Limb (tissue), 2 donors: ENCODE results near the gene BPTF.
"Not testable (repeated sequence)": the region's sequence is repeated elsewhere in the genome, so short reads cannot be mapped to it uniquely, and the experiment has no call there.

Experiments used
- DNase-seq, 2 donors: peaks; one replicate each; pipeline ENCODE4 v3.0.0-alpha.2; 2016; ENCODE audit errors: extremely low spot score in 2 of 2

Gene BPTF

GRCh38 chr17:67891481-67892119 is 66.3 kb downstream of the BPTF start:
- DNase-seq: no peak

GRCh38 chr17:67902511-67903231 is 77.4 kb downstream of the BPTF start:
- DNase-seq: peak in 1 of 2 donors; percentile 29

- DNase-seq: not testable (repeated sequence)
These were observed 80.0 kb downstream of the BPTF start for GRCh38 chr17:67905298-67905697.

GRCh38 chr17:67910117-67910803 is 85.0 kb downstream of the BPTF start:
- not testable (repeated sequence) for DNase-seq

GRCh38 chr17:67911059-67911782 is 85.9 kb downstream of the BPTF start:
- DNase-seq: no peak

- DNase-seq: no peak
These were observed 86.8 kb downstream of the BPTF start for GRCh38 chr17:67912088-67912487.

GRCh38 chr17:67912656-67913055 is 87.4 kb downstream of the BPTF start:
- no peak for DNase-seq

GRCh38 chr17:67920212-67920611 is 94.9 kb downstream of the BPTF start:
- DNase-seq: no peak

- DNase-seq: no peak
These were observed 97.2 kb downstream of the BPTF start for GRCh38 chr17:67922503-67922902.

- not testable (repeated sequence) for DNase-seq
These were observed 103.5 kb downstream of the BPTF start for GRCh38 chr17:67928842-67929241.

GRCh38 chr17:67931227-67931626 is 105.9 kb downstream of the BPTF start:
- no peak for DNase-seq

GRCh38 chr17:67942810-67943209 is 117.5 kb downstream of the BPTF start:
- DNase-seq: no peak

- DNase-seq: no peak
These were observed 118.7 kb downstream of the BPTF start for GRCh38 chr17:67944035-67944434.

GRCh38 chr17:67946513-67946912 is 121.2 kb downstream of the BPTF start:
- DNase-seq: no peak

GRCh38 chr17:67947325-67947813 is 122.1 kb downstream of the BPTF start:
- no peak for DNase-seq

- DNase-seq: no peak
These were observed 125.6 kb downstream of the BPTF start for GRCh38 chr17:67950945-67951344.

- DNase-seq: no peak
These were observed 134.2 kb downstream of the BPTF start for GRCh38 chr17:67959510-67959909.

GRCh38 chr17:67960276-67960675 is 135.0 kb downstream of the BPTF start:
- DNase-seq: not testable (repeated sequence)

- not testable (repeated sequence) for DNase-seq
These were observed 136.9 kb downstream of the BPTF start for GRCh38 chr17:67962156-67962555.

GRCh38 chr17:67963145-67963572 is 137.9 kb downstream of the BPTF start:
- DNase-seq: peak; percentile 63 to 71

GRCh38 chr17:67970783-67971182 is 145.5 kb downstream of the BPTF start:
- no peak for DNase-seq

- DNase-seq: no peak
These were observed 148.9 kb downstream of the BPTF start for GRCh38 chr17:67974185-67974584.
